HG02970 (cell line): ENCODE results near the gene TOP3A.

Source experiments
- ATAC-seq: cut with Tn5 transposase; IDR thresholded peaks from one replicate; pipeline ENCODE4 v1.9.1; 2021; ENCODE audit warnings: mild to moderate bottlenecking, moderate library complexity, moderate number of reproducible peaks; ENCODE audit not compliant: unreplicated experiment, low FRiP score

TOP3A gene

DNA sequence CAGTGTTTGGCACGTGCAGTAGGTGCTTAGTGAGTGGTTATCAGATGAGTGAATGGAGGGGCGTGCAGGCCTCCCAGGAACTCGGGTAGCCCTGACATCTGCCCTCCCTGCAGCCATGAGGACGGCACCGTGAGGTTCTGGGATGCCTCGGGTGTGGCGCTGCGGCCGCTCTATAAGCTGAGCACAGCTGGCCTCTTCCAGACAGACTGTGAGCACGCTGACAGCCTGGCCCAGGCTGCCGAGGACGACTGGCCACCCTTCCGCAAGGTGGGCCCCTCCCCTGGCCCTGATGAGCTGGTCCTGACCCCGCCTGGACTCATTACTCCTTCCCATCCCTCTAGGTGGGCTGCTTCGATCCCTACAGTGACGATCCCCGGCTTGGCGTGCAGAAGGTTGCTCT is 78.3 kb downstream of the TOP3A start:
- no peak for ATAC-seq

DNA sequence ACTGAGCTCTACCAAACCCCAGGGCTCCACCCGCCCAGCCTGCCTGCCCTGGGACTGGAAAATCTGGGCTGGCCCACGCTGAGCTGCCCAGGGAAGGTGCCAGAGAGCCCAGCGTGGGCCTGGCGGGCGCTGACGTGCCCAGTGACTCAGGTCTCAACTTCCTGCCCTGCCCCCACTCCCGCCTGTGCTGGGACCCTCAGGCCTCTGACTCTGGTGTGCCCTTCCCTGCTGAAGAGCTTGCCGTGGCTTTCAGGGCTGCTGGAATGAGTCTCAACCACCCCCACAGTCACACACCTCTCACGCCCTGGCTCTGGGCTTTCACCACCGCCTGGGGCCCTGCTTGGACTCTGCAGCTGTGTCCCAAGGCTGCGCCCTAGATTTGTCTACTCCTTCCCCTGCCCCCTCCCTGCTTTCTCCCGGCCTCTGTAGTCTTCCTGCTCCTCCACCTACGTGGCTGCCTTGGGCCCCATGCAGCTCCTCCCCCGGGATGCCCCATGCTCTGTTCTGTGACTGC is 79.0 kb downstream of the TOP3A start:
- no peak for ATAC-seq

DNA sequence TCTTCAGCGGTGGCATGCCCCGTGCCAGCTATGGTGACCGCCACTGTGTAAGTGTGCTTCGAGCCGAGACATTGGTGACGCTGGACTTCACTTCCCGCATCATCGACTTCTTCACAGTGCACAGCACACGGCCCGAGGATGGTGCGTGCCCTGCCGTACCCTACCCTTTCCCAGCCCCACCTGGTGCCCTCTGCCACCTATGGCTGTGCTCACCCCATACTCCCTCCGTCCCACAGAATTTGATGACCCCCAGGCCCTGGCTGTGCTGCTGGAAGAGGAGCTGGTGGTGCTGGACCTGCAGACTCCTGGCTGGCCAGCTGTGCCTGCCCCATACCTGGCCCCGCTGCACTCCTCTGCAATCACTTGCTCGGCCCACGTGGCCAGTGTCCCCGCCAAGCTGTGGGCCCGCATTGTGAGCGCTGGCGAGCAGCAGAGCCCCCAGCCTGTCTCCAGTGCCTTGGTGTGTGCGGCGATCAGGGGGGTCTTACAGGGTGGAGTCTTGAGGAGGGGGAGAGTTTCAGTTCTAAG is 79.9 kb downstream of the TOP3A start:
- no peak for ATAC-seq

DNA sequence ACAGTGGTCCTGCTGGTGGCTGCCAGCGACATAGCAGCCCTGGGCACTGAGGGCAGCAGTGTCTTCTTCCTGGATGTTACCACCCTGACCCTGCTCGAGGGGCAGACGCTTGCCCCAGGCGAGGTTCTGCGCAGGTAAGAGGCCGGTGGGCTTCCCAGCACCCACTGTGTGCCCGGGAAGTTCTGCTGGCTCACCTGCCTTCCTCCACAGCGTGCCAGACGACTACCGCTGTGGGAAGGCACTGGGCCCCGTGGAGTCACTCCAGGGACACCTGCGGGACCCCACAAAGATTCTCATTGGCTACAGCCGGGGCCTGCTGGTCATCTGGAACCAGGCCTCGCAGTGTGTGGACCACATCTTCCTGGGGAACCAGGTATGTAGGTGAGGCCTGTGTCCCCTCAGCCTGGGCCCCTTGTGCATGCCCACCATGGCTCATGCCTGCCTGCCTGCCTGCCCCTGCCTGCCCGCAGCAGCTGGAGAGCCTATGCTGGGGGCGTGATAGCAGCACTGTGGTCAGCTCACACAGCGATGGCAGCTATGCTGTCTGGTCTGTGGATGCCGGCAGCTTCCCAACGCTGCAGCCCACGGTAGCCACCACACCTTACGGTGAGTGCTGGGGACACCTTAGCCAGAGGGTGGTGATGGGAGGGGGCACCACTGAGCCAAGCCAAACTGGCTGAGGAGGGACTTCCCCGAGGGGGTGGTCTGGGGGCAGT is 80.8 kb downstream of the TOP3A start:
- ATAC-seq: no peak

DNA sequence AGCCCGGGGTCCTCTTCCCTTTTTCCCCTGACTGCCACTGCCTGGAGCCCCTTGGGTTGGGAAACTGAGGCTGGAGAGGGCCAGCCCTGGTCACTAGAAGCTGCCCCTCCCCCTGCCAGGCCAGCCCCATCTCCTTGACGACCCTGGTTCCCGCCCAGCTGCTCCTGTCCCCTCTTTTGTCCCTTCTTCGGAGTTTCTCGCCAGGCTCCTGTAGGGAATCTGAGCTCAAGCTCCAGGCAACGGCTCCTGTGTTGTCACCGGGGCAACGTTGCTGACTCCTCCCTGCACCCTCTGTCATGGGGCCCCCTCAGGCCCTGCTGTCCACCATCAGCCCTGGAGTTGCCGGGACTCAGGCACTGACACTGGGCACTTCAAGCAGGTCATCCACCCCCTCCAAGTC is 83.6 kb downstream of the TOP3A start:
- no peak for ATAC-seq

DNA sequence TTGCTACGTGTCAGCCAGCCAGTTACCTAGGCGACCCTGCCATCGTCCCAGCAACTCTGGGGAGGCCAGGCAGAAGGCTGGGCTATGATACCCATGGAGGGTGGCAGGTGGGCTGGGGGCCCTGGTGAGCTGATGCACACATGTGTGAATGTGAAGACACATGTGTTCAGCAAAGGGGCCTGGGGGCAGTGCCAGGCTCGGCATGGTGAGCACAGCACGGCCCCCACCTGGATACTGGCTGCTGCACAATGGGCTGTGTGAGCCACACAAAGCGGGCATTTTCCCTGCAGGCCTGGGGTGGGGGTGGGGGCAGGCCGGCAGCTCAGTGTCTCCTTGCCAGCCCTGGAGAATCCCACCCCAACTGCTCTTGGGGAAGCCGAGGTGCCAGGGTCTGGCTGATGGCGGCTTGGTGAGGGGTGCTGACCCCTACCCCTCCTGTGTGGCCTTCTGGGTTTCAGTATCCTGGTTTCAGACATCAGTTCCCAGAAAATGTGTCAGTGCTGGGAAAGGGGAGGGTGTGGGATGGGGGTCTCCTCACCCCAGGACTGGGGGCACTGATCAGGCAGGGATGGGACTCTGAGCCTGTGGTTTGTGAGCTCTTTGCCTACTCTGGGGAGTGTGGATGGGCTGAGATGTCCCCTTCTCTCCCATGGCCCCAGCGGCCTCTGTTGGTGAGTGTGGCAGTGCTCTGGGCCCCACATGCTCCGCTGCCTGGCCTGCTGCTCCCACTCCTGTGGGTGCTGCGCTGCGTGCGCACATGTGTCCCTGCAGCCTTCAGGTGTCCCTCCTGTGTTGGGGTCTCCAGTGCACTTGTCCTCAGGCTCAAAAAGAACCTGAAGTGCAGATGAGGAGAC is 84.3 kb downstream of the TOP3A start:
- no peak for ATAC-seq

DNA sequence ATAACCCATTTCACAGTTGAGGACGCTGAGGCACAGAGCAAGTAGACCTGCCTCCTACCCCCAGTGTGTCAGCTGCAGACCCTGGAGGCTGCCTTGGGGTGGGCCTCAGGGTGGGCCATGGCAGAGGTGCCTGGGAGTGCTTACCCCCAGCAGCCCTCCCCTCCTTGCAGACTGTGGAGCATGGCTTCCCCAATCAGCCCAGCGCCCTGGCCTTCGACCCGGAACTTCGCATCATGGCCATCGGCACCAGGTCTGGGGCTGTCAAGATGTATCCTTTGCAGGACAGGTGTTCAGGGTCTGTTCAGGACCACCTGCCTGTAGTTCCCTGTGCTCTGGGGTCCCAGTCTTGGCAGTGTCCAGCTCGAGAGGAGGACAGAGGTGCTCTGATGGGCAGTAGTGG is 85.0 kb downstream of the TOP3A start:
- ATAC-seq: no peak

DNA sequence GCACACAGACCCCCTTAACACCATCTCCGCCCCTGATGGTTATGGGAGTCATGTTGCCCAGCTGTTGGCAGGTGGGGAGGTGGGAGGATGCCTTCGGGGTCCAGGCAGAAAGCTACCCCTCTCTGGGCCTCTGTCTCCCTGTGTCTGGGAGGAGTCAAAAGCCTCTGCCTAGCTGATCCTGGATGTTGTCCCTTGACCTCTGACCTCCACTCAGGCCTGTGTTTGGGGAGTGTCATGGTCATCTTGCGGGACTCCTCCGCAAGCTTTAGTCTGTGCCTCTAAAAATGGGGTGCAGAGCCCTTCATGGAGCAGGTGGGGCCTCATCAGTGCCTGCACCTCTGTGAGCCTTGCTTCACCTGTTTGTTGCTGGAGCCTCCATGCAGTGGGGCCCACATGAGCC is 85.5 kb downstream of the TOP3A start:
- no peak for ATAC-seq

DNA sequence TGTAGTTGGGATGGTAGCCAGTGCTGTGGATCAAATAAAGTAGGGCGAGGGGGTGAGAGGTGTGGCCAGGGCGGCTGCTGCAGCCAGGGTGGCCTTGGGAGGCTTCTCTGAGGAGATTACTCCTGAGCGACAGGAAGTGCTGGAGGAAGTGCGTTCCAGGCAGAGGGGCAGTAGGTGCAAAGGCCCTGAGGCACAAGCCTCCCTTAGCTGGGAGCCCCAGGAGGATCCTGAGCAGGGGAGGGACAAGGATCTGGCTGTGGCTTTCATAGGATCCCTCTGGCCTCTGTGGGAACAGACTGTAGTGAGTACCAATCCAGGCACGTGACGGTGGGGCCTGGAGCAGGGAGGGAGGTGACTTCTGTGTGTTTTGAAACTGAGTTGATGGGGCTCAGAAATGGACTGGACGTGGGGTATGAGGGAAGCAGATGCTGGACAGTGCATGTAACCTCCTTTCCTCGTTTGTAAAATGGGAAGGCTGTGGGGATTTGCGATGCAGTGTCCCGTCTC is 86.6 kb downstream of the TOP3A start:
- no peak for ATAC-seq

DNA sequence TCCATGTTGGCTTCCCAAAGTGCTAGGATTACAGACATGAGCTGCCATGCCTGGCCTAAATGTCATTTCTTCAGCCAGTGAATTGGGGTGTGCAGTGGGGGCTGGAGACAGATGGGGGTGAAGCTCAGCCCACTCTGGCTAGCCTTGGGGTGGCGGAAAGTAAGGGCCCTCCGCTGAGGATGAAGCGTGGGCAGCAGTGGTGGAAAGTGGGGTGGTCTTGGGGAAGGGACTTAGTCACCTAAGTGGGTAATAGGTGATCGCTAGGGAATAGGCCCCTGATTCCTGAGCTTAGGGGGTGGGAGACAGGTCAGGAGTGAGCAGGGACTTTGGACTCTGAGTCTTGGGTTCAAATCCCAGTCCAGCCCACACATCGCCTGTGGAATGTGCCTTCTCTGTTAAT is 87.2 kb downstream of the TOP3A start:
- ATAC-seq: no peak

DNA sequence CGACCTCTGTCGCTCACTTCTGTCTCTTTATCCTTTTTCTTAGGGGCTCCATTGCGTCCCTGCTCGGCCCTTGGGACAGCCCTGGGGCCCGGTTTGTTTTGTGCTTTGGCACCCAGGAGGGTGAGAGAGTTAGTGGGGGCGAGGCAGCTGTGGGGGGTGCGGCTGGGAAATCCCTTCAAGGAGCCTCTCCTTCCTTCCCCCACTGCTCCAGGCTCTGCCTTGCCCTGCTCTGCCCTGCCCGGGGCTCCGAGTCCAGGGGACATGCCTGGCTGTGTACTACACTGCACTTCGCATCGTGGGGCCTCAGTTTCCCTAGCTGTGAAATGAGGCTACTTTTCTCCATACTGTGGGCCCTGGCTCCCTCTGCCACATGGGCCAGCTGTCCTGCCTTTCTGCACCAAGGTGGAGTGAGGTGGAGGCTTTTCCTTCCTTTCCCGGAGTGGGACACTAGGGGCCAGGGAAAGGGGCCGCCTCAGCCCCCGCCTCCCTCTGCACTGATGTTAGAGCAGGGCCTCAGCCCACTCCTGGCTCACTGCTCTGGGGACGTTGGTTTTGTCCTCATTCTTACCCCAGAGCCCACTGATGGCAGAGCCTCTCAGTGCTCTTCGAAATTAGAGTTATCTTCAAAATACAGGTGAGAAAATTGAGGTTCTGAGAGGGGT is 88.4 kb downstream of the TOP3A start:
- ATAC-seq: no peak

DNA sequence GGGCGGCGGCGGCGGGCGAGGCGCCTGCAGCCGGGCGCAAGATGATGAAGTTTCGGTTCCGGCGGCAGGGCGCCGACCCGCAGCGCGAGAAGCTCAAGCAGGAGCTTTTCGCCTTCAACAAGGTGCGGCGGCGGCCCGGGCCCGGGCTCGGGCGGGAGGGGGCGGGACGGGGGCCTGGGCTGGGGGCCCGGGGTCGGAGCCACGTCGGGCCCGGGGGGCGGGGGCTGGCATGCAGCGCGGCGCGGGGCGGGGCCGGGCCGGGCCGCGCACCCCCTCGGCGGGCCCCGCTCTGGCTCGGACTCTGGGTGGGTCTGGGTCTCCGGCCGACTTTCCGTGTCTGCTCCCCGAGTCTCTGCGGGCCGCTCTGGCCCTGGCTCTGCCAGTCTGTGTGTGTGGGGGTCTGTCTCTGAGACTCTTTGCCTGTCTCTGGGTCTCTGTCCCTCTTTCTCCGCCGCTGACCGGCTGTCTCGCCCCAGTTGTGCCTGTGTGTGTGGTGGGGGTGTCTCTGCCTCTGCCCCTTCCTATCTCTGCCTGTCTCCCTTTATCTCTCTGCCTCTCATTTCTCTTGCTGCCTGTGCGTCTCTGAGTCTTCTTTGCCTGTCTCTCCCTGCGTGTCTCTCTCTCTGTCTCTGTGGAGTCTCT is 89.0 kb downstream of the TOP3A start:
- no peak for ATAC-seq

DNA sequence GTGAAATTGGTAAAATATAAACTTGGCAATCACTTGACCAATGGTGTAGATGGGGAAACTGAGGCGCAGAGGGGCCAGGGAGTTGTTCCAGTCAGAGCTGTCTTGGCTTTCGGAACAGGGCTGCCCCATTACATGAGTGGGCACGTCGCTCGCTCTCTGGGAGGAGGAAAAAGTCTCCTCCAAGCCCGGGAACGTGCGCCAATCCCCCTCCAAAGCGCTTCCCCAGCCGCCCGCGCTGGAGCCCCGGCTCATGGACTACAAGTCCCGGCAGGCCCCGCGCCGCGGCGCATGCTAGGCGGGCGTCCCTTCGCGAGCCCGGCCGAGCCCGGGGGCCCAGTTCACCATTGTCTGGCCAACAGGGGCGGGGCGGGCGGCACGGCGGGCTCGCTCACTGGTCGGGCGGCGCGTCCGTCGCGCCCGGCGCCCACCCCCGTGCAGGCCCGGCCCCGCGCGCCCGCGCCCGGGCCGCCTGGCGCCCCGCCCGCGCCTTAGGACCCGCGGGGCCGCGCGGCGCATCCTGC is 89.6 kb downstream of the TOP3A start, which contains the start of gene LLGL1:
LLGL1 (plus strand) TSS at position 515 of the 521 bp plus-strand sequence. CDS start 48 bp downstream, outside the sequence.
- ATAC-seq: peak; percentile 90

DNA sequence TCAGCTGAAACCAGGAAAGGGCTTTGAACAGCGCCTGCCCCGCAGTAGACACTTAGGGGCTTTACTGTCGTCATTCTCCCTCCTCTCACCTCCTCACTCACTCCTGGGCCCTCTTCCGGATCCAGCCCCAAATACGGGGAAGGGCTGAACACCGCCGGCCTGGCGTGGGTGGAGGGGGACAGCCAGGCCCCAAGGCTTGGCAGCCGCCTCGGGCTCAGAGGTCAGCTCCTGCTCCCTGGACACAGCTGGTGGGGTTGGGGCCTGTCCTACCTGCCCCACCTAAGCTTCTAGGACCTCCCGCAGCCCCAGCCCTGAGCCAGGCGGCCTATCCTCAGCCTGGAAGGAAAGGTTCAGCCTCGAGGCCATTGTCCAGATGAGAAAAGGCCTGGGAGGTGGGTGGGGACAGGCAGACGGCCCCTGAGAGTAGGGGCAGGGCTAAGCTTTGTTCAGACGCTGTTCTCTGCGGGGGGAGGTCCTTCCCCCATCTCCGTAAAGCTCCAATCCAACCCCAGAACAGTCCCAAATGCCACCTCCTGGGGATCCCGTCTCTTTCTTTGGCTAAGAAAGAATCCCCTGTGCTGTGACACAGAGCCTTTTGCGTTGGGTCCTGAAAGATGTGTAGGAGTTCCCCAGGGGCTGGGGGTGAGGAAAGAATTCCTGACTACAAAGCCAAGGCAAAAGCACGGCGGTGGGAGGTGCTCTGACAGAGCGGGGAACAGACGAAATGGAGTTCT is 90.2 kb downstream of the TOP3A start:
- no peak for ATAC-seq

DNA sequence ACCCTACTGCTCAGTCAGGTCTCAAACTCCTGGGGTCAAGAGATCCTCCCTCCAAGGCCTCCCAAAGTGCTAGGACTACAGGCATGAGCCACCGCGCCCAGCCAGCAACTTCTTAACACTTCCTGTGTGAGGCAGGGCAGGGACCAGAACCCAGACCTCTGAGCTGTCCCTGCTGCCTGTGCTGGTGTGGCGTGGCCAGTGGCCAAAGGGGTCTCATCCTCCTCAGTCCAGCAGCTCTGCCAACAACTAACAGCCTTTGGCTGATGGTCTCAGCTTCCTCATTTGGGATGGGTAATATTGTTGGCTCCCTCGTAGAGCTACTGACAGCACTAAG is 90.8 kb downstream of the TOP3A start:
- no peak for ATAC-seq
